HTR-8/SVneo (cell line): ENCODE data around the gene GPC3.

Experiments
- DNase-seq: peaks from one replicate; pipeline ENCODE4 v3.0.0; 2011; ENCODE audit warnings: low spot score, mixed read lengths; ENCODE audit not compliant: insufficient read length
- FAIRE-seq: peaks from 2 replicates; lab custom pipeline; 2011; peaks lifted over from hg19 to GRCh38; lab: Jason Lieb, UNC

GPC3 gene

GRCh38 chrX:133935076-133935475 lies 50.3 kb downstream of the GPC3 start:
- no peak for DNase-seq
- FAIRE-seq: no peak

- FAIRE-seq (no peak), DNase-seq (no peak)
These were observed 52.1 kb downstream of the GPC3 start for GRCh38 chrX:133933316-133933715.

- FAIRE-seq (no peak), DNase-seq (no peak)
These were observed 55.4 kb downstream of the GPC3 start for GRCh38 chrX:133929836-133930464.

- no peak for DNase-seq
- FAIRE-seq: no peak
These were observed 57.0 kb downstream of the GPC3 start for GRCh38 chrX:133928365-133928764.

- DNase-seq (no peak), FAIRE-seq (no peak)
These were observed 58.6 kb downstream of the GPC3 start for GRCh38 chrX:133926809-133927208.

- FAIRE-seq (no peak), DNase-seq (no peak)
These were observed 59.3 kb downstream of the GPC3 start for GRCh38 chrX:133926099-133926498.

GRCh38 chrX:133924548-133924947 lies 60.8 kb downstream of the GPC3 start:
- DNase-seq (no peak), FAIRE-seq (no peak)

- FAIRE-seq (no peak), DNase-seq (no peak)
These were observed 61.8 kb downstream of the GPC3 start for GRCh38 chrX:133923548-133923947.

- no peak for FAIRE-seq
These were observed 62.3 kb downstream of the GPC3 start for GRCh38 chrX:133923113-133923512.

GRCh38 chrX:133922390-133922771 lies 63.0 kb downstream of the GPC3 start:
- DNase-seq (no peak), FAIRE-seq (no peak)

More at GRCh38 chrX:133923113-133923512, 62.3 kb downstream of the GPC3 start:
- no peak for DNase-seq

- no peak for DNase-seq
These were observed 63.5 kb downstream of the GPC3 start for GRCh38 chrX:133921764-133922389.

GRCh38 chrX:133921086-133921485 lies 64.3 kb downstream of the GPC3 start:
- FAIRE-seq (no peak), DNase-seq (no peak)

More at GRCh38 chrX:133921764-133922389, 63.5 kb downstream of the GPC3 start:
- FAIRE-seq: no peak

GRCh38 chrX:133918361-133918771 lies 67.0 kb downstream of the GPC3 start:
- DNase-seq (no peak), FAIRE-seq (no peak)

- DNase-seq (no peak), FAIRE-seq (no peak)
These were observed 68.2 kb downstream of the GPC3 start for GRCh38 chrX:133916984-133917722.

GRCh38 chrX:133913658-133914388 lies 71.6 kb downstream of the GPC3 start:
- no peak for DNase-seq

GRCh38 chrX:133913009-133913408 lies 72.4 kb downstream of the GPC3 start:
- FAIRE-seq: no peak
- no peak for DNase-seq

More at GRCh38 chrX:133913658-133914388, 71.6 kb downstream of the GPC3 start:
- no peak for FAIRE-seq

GRCh38 chrX:133911825-133912495 lies 73.4 kb downstream of the GPC3 start:
- FAIRE-seq: no peak
- DNase-seq: no peak

- DNase-seq (no peak), FAIRE-seq (no peak)
These were observed 74.9 kb downstream of the GPC3 start for GRCh38 chrX:133910539-133910938.

GRCh38 chrX:133909888-133910287 lies 75.5 kb downstream of the GPC3 start:
- DNase-seq (no peak), FAIRE-seq (no peak)
